GM06990 (cell line): Measurements from ENCODE around the gene EBLN2.

Source experiments
- DNase-seq: peaks from one replicate; pipeline ENCODE4 v3.0.0-alpha.2; 2011; ENCODE audit not compliant: insufficient read length; ENCODE audit errors: extremely low read depth
- H3K27me3 ChIP-seq: replicated peaks from 2 replicates; pipeline ENCODE4 v1.6.0; 2011; ENCODE audit warnings: low read length; ENCODE audit not compliant: control insufficient read depth, insufficient read depth
- H3K36me3 ChIP-seq: 2 replicates; pipeline ENCODE4 v1.5.1; 2011; ENCODE audit warnings: low read length; ENCODE audit not compliant: control insufficient read depth, insufficient read depth
- H3K4me3 ChIP-seq: replicated peaks from 2 replicates; pipeline ENCODE4 v1.5.1; 2011; ENCODE audit warnings: low read depth, mild to moderate bottlenecking, control low read depth, low read length
- TF ChIP-seq, protein P1 (sequence below): IDR thresholded peaks from 2 replicates; pipeline ENCODE4 v1.5.1; 2011; ENCODE audit warnings: low read length, control low read depth, mild to moderate bottlenecking, inconsistent platforms; ENCODE audit not compliant: insufficient read depth, poor library complexity, severe bottlenecking

The EBLN2 gene

DNA sequence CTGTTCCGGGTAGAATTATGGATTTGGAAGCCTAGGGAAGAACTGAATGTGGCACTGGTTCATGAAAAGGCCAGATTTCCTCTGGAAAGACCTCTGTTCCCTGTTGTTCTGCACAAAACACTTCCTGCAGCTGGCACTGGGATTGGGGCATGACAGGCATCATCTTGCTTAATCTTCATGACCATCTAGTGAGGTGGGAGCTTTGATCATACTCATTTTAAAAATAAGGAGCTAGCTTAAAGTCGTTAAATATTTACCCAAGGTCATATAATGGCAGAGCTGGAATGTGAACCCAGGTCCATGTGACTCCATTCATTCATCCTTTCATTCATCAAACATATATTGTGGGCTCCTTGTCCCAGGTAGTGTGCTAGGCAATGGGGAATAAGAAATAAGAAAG is 40.4 kb downstream of the EBLN2 start:
- DNase-seq = no peak
- Histone ChIP-seq H3K36me3 (no peaks in the 10 kb centered on the region), H3K27me3 (no peaks in the 10 kb centered on the region; the same call in 1 of the 2 replicates), H3K4me3 (no peak overlapping the region)
- TF ChIP-seq, protein P1, sequence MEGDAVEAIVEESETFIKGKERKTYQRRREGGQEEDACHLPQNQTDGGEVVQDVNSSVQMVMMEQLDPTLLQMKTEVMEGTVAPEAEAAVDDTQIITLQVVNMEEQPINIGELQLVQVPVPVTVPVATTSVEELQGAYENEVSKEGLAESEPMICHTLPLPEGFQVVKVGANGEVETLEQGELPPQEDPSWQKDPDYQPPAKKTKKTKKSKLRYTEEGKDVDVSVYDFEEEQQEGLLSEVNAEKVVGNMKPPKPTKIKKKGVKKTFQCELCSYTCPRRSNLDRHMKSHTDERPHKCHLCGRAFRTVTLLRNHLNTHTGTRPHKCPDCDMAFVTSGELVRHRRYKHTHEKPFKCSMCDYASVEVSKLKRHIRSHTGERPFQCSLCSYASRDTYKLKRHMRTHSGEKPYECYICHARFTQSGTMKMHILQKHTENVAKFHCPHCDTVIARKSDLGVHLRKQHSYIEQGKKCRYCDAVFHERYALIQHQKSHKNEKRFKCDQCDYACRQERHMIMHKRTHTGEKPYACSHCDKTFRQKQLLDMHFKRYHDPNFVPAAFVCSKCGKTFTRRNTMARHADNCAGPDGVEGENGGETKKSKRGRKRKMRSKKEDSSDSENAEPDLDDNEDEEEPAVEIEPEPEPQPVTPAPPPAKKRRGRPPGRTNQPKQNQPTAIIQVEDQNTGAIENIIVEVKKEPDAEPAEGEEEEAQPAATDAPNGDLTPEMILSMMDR = no peak

DNA sequence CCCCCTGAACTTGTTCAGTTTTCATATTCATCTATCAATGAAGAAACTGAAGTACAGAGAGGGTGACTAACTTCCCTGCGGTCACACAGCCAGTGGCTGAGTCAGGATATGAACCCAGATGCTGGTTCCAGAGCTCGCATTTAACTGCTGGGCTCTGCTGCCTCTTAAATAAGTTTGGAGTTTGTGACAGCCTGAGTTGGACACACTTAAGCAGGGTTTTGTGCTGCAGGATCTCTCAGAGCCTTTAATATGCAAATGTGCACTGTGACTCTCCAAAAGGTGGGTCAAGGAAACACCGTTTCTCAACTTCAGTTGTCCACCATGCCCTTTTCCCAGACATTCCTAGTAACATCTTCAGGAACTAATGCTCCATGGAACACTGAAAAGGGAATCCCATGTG is 45.8 kb downstream of the EBLN2 start:
- Histone ChIP-seq H3K36me3 (no peaks in the 10 kb centered on the region), H3K4me3 (no peak overlapping the region), H3K27me3 (no peaks in the 10 kb centered on the region; the same call in none of the 2 replicates)
- DNase-seq = no peak
- TF ChIP-seq, protein P1 = no peak

DNA sequence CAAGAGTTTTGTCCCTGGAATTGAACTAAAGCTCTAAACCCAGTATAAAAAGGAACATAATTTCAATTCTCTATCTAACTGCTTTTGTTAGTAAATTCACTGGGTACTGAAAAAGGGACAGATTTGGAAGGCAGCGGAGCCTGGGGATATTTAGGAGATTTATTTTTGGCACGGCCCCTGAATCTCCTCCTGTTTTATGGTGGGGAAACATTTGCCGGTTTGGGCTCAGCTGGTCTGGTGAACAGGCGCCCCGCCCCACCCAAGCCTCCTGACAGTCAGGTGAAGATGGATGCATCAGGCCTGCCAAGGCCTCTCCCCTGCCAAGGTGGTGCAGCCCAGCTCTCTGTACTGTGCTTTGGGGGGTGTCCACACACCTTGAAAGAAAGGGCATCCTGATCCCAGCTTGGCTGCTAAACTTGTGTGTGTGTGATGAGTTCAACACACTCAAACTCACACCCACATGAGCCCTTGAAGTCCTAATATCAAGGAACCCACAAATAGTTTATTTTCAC is 46.3 kb downstream of the EBLN2 start:
- H3K4me3 ChIP-seq = no peak overlapping the region
- H3K36me3 ChIP-seq = no peaks in the 10 kb centered on the region
- no peaks in the 10 kb centered on the region; the same call in none of the 2 replicates for H3K27me3 ChIP-seq
- DNase-seq = no peak
- TF ChIP-seq, protein P1 = no peak

DNA sequence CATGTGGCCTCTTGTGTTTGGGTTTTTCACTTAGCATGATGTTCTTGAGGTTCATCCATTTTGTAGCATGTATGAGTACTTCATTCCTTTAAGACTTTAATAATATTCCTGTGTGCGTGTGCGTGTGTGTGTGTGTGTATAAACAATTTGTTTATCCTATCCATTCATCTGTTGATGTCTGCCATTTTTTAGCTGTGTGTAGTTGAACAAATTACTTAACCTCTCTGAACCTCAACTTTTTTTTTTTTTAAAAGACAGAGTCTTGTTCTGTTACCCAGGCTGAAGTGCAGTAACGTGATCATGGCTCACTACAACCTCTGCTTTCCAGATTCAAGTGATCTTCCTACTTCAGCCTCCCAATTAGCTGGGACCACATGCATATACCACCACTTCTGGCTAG is 47.3 kb downstream of the EBLN2 start:
- TF ChIP-seq, protein P1 = no peak
- no peak for DNase-seq
- Histone ChIP-seq H3K4me3 (no peak overlapping the region), H3K36me3 (no peaks in the 10 kb centered on the region), H3K27me3 (no peaks in the 10 kb centered on the region; the same call in none of the 2 replicates)

DNA sequence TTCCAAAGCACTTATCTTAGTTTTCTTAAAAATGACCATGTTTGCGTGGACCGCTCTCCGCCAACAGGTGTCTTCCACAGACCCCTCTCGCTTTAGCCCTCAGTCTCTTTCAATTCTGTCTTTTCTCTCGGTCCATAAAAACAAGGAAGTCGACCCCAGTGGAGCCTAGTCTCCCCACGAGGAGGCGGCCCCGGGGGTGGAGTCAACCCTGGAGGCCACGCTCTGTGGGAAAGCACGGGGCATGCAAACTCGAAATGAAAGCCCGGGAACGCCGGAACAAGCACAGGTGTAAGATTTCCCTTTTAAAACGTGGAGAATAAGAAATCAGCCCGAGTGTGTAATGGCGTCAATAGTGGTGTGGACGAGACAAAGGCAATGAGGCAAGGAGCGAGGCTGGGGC is 49.1 kb downstream of the EBLN2 start:
- TF ChIP-seq, protein P1 = no peak
- no peaks in the 10 kb centered on the region for H3K36me3 ChIP-seq
- DNase-seq = no peak
- no peaks in the 10 kb centered on the region; the same call in none of the 2 replicates for H3K27me3 ChIP-seq
- no peak overlapping the region for H3K4me3 ChIP-seq
